ENCODE data around the gene RFNG.
"Not testable (repeated sequence)": the region's sequence is repeated elsewhere in the genome, so short reads cannot be mapped to it uniquely, and the experiment has no call there.

The RFNG gene

GRCh38 chr17:82041144-82041814, 10.3 kb downstream of the RFNG start:
- no peak for DNase-seq (ENCODE audit: extremely low read depth, insufficient read length)
- H3K27me3 ChIP-seq (replicated peaks; ENCODE audit: control insufficient read depth, insufficient read depth, low read length), result no peaks in the 10 kb centered on the region
- TF ChIP-seq, protein P1, sequence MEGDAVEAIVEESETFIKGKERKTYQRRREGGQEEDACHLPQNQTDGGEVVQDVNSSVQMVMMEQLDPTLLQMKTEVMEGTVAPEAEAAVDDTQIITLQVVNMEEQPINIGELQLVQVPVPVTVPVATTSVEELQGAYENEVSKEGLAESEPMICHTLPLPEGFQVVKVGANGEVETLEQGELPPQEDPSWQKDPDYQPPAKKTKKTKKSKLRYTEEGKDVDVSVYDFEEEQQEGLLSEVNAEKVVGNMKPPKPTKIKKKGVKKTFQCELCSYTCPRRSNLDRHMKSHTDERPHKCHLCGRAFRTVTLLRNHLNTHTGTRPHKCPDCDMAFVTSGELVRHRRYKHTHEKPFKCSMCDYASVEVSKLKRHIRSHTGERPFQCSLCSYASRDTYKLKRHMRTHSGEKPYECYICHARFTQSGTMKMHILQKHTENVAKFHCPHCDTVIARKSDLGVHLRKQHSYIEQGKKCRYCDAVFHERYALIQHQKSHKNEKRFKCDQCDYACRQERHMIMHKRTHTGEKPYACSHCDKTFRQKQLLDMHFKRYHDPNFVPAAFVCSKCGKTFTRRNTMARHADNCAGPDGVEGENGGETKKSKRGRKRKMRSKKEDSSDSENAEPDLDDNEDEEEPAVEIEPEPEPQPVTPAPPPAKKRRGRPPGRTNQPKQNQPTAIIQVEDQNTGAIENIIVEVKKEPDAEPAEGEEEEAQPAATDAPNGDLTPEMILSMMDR (IDR thresholded peaks at IDR 0.05; ENCODE audit: insufficient read depth, low read length, poor library complexity, severe bottlenecking), result no peak
- no peaks in the 10 kb centered on the region for H3K36me3 ChIP-seq (ENCODE audit: control insufficient read depth, insufficient read depth, low read length)
- no peak overlapping the region for H3K4me3 ChIP-seq (replicated peaks; ENCODE audit: low read depth, low read length)

GRCh38 chr17:82039695-82040299, 11.8 kb downstream of the RFNG start:
- no peaks in the 10 kb centered on the region for H3K27me3 ChIP-seq (replicated peaks; ENCODE audit: control insufficient read depth, insufficient read depth, low read length)
- DNase-seq (ENCODE audit: extremely low read depth, insufficient read length), result no peak
- H3K36me3 ChIP-seq (ENCODE audit: control insufficient read depth, insufficient read depth, low read length), result no peaks in the 10 kb centered on the region
- TF ChIP-seq, protein P1 (IDR thresholded peaks at IDR 0.05; ENCODE audit: insufficient read depth, low read length, poor library complexity, severe bottlenecking), result no peak
- no peak overlapping the region for H3K4me3 ChIP-seq (replicated peaks; ENCODE audit: low read depth, low read length)

- not testable (repeated sequence) for H3K27me3 ChIP-seq (replicated peaks; ENCODE audit: control insufficient read depth, insufficient read depth, low read length); H3K4me3 ChIP-seq (replicated peaks; ENCODE audit: low read depth, low read length); H3K36me3 ChIP-seq (ENCODE audit: control insufficient read depth, insufficient read depth, low read length); DNase-seq (ENCODE audit: extremely low read depth, insufficient read length)
Observed at GRCh38 chr17:82038796-82039409, 12.7 kb downstream of the RFNG start.

GRCh38 chr17:82037889-82038195, 13.8 kb downstream of the RFNG start:
- Histone ChIP-seq H3K36me3 (ENCODE audit: control insufficient read depth, insufficient read depth, low read length) (no peaks in the 10 kb centered on the region), H3K4me3 (replicated peaks; ENCODE audit: low read depth, low read length) (peak overlapping the region; percentile 42), H3K27me3 (replicated peaks; ENCODE audit: control insufficient read depth, insufficient read depth, low read length) (no peaks in the 10 kb centered on the region)
- TF ChIP-seq, protein P1 (IDR thresholded peaks at IDR 0.05; ENCODE audit: insufficient read depth, low read length, poor library complexity, severe bottlenecking), result no peak
- DNase-seq (ENCODE audit: extremely low read depth, insufficient read length), result no peak

- TF ChIP-seq, protein P1 (IDR thresholded peaks at IDR 0.05; ENCODE audit: insufficient read depth, low read length, poor library complexity, severe bottlenecking), result peak; percentile 58
- Histone ChIP-seq H3K4me3 (replicated peaks; ENCODE audit: low read depth, low read length) (peak within 1 kb of the TSS; percentile 73), H3K36me3 (ENCODE audit: control insufficient read depth, insufficient read depth, low read length) (no peaks in the 10 kb centered on the region), H3K27me3 (replicated peaks; ENCODE audit: control insufficient read depth, insufficient read depth, low read length) (no peaks in the 10 kb centered on the region)
- DNase-seq (ENCODE audit: extremely low read depth, insufficient read length), result peak; percentile 98
Observed at GRCh38 chr17:82037092-82037888, 14.3 kb downstream of the RFNG start, which contains the start of gene DCXR. DCXR (minus strand) TSS chr17:82037697; CDS start chr17:82037682, 15 bp downstream.

All from GM06990 (cell line).